ENCODE results near the gene SNTB2. TPM values are rescaled to one million over a fixed set of nuclear protein-coding genes. Genes with fewer than 3 reads are reported as not detected.

Gene SNTB2
- total and polyA plus RNA-seq, 2 of the 8 experiments (the other 6 are each of a cell fraction or from before 2014, with no cell fraction given), result 6.0 to 16.1 TPM

DNA sequence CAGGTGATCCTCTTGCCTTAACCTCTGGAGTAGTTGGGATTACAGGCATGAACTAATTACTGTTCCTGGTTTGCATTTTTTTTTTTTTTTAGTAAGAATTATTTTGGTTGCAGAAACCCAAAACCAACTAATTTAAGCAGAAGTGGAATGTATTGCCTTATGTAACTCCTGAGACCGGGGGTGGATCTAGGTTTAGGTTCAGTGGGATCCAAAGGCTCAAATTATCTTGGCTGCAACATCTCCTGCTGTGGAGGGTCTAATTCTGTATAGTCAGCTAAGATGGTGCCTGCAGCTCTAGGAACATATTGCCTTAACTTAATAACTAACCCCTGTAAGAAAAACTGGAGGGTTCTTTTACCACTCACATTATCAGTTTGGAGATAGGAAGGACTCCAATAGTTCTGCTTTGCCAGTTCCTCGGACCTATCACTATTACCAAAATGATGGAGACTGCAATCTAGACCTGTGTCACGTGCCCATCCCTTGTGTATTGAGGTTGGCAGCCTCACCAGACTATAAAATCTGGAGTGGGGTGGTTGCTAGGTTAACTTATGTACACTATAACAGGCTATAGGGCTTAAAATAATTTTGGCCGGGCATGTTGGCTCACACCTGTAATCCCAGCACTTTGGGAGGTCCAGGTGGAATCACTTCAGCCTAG lies 8.5 kb downstream of the SNTB2 start:
- Histone ChIP-seq H3K23me2 (ENCODE audit: low read depth, low read length) (no peaks in the 10 kb centered on the region), H3K23ac (ENCODE audit: insufficient read length) (no peak overlapping the region), H4K8ac (ENCODE audit: extremely low read depth, insufficient read depth, low read length) (no peak overlapping the region), H3K27ac (ENCODE audit: low read depth, low read length) (no peak overlapping the region), H2BK15ac (ENCODE audit: low read length) (no peak overlapping the region), H3K27me3 (replicated peaks in 1 of 4; ENCODE audit: control insufficient read depth in 3 of 4, extremely low read depth in 1 of 4, insufficient read depth in 3 of 4, low read length in 3 of 4) (no peaks in the 10 kb centered on the region), H3K79me1 (ENCODE audit: low read depth, low read length) (peaks cover 4% of the 10 kb centered on the region; the same call in 1 of the 2 replicates), H3K4me2 (ENCODE audit: insufficient read depth in 1 of 2, low read depth in 2 of 2, low read length in 2 of 2) (no peak overlapping the region), H3K36me3 (ENCODE audit: control insufficient read depth in 2 of 4, insufficient read depth in 4 of 4, low read length in 3 of 4) (no peaks in the 10 kb centered on the region), H4K20me1 (replicated peaks in 1 of 2; ENCODE audit: control insufficient read depth in 1 of 2, insufficient read depth in 2 of 2, low read length in 2 of 2) (no peaks in the 10 kb centered on the region), H3K56ac (replicated peaks; ENCODE audit: insufficient read length, low read depth, low read length) (no peak overlapping the region), H3K4me1 (replicated peaks in 1 of 4; ENCODE audit: control insufficient read depth in 3 of 4, insufficient read depth in 4 of 4, low read length in 3 of 4) (no peaks in the 10 kb centered on the region), H2BK5ac (ENCODE audit: low read depth, low read length) (no peak overlapping the region), H2AFZ (ENCODE audit: low read length) (no peak overlapping the region), H2BK120ac (replicated peaks; ENCODE audit: low read depth, low read length) (no peak overlapping the region), H2BK12ac (ENCODE audit: low read depth, low read length) (no peak overlapping the region), H3K9me3 (ENCODE audit: insufficient read depth in 2 of 2, low read depth in 1 of 2, low read length in 1 of 2) (no peaks in the 10 kb centered on the region), H3K9ac (replicated peaks in 1 of 4; ENCODE audit: extremely low read depth in 1 of 4, low read depth in 3 of 4, low read length in 3 of 4) (no peak overlapping the region), H2AK5ac (ENCODE audit: low read depth, low read length) (no peak overlapping the region), H3K79me2 (ENCODE audit: control insufficient read depth in 1 of 2, insufficient read depth in 2 of 2, low read length in 2 of 2) (peaks cover 0 to 46% of the 10 kb centered on the region in 2 experiments; a peak in 2 of 4 replicates), H3K18ac (ENCODE audit: extremely low read depth, low read length) (no peak overlapping the region), H2BK20ac (ENCODE audit: low read length) (no peak overlapping the region), H3K14ac (ENCODE audit: insufficient read length) (no peak overlapping the region), H4K5ac (ENCODE audit: insufficient read length, low read depth, low read length) (no peak overlapping the region), H4K91ac (replicated peaks; ENCODE audit: insufficient read length, low read length) (no peak overlapping the region), H3K4me3 (ENCODE audit: extremely low read depth in 1 of 4, insufficient read depth in 2 of 4, low read depth in 3 of 4, low read length in 4 of 4) (no peak overlapping the region), H3K4ac (replicated peaks; ENCODE audit: insufficient read length, low read depth, low read length) (no peak overlapping the region)
- 95% methylated on average over 4 of the region's 4 CpGs; no CpG with 5 or more reads in 1 of the 2 experiments for WGBS, 2 experiments (ENCODE audit: extremely low coverage in 1 of 2, insufficient coverage in 1 of 2, insufficient read length in 1 of 2, insufficient replicate concordance in 2 of 2, low coverage in 1 of 2, low lambda C conversion rate in 2 of 2, missing lambda C conversion rate in 1 of 2)
- TF ChIP-seq TAF7 (optimal IDR thresholded peaks at IDR 0.05; ENCODE audit: borderline replicate concordance, low read depth, low read length), result no peak
- no peak for TF ChIP-seq BCL11A (IDR thresholded peaks at IDR 0.05; ENCODE audit: low read depth in 2 of 2, low read length in 2 of 2)
- no peak for TF ChIP-seq HDAC2 (IDR thresholded peaks at IDR 0.05; ENCODE audit: borderline replicate concordance in 1 of 2, low read depth in 2 of 2, low read length in 2 of 2)
- no peak for TF ChIP-seq NRF1 (IDR thresholded peaks at IDR 0.05; ENCODE audit: low read depth, low read length)
- DNase-seq (ENCODE audit: low read depth in 1 of 2, low spot score in 2 of 2) (no peak), FAIRE-seq (no peak)
- ChIA-PET CTCF (ENCODE audit: partially characterized antibody) (interaction anchor here (0.6 to 1.1 kb wide), 2 partner anchors 39 to 53 kb away, joined by 3 read pairs; no protein-coding TSS in a partner anchor), POLR2A (ENCODE audit: partially characterized antibody) (no interaction called here)
